Activated CD8-positive, alpha-beta memory T cell treated with anti-CD3 and anti-CD28 coated beads, Interleukin-2, amount 10 ng/mL, durations not matched to agents 7 days and 5 days (primary cell): ENCODE measurements around the gene CLIC3. TPM values are rescaled to one million over a fixed set of nuclear protein-coding genes. Genes with fewer than 3 reads are reported as not detected.
"Not testable (repeated sequence)": the region's sequence is repeated elsewhere in the genome, so short reads cannot be mapped to it uniquely, and the experiment has no call there.

ENCODE experiments used
- ATAC-seq: fragments of 150-1000 bp; cut with Tn5 transposase; one replicate; pipeline ENCODE4 v1.10.0; 2021; ENCODE audit warnings: moderate library complexity
- CTCF ChIA-PET: fragments of 350-600 bp; sonication (Branson Sonifier 250); formaldehyde crosslinking; loops from one replicate; lab custom pipeline; 2021; ENCODE audit warnings: antibody characterized with exemption; lab: Charles Lee
- DNase-seq: peaks from one replicate; pipeline ENCODE4 v3.0.0-alpha.2; 2020
- H3K27ac Mint-ChIP-seq: one replicate; pipeline ENCODE4 v1.8.0; 2021; ENCODE audit warnings: mild to moderate bottlenecking, mixed read lengths
- H3K27me3 Mint-ChIP-seq: one replicate; pipeline ENCODE4 v1.8.0; 2021; ENCODE audit warnings: mixed read lengths
- H3K36me3 Mint-ChIP-seq: one replicate; pipeline ENCODE4 v1.8.0; 2021; ENCODE audit warnings: mild to moderate bottlenecking, mixed read lengths
- H3K4me1 Mint-ChIP-seq: one replicate; pipeline ENCODE4 v1.8.0; 2021; ENCODE audit warnings: mixed read lengths
- H3K4me3 Mint-ChIP-seq: one replicate; pipeline ENCODE4 v1.8.0; 2021; ENCODE audit warnings: mild to moderate bottlenecking, moderate library complexity, mixed read lengths
- H3K9me3 Mint-ChIP-seq: one replicate; pipeline ENCODE4 v1.8.0; 2022; ENCODE audit warnings: low read depth, mixed read lengths
- total RNA-seq, 2 experiments: library from RNA; stranded (reverse); gene quantifications; one replicate each; pipeline ENCODE4 v1.2.3, GENCODE V29; 2021

The CLIC3 gene
- total RNA-seq, 2 experiments from 2014 or later: 3.8 to 7.8 TPM

DNA sequence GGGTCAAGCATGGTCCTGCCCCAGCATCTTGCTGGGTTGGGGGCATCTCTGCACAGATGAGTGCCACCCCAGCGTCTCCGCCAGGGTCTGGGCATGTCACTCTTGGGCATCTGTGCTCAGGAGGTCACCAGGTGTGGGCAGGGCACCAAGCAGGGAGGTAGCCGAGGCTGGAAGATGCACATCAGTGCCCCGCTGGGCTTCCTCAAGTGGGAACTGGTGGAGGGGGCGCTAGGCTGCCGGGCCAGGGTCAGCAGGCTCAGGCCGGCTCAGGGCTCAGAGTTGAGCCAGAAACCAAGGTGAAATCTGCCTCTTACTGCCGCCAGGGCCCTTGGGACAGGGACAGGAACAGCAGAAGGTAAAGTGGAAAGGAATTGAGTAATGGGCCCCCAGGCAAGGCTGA, 39.6 kb upstream of the CLIC3 start:
- no peak overlapping the region for H3K4me3 Mint-ChIP-seq
- H3K4me1 Mint-ChIP-seq: peaks cover 29% of the 10 kb centered on the region
- no peaks in the 10 kb centered on the region for H3K27me3 Mint-ChIP-seq
- H3K36me3 Mint-ChIP-seq: peaks cover 2% of the 10 kb centered on the region
- CTCF ChIA-PET: interaction anchor here (0.7 to 11.9 kb wide), 42 partner anchors 8 to 349 kb away, joined by 3 to 234 read pairs (median 8); partner anchors contain the start of genes ABCA2, AJM1, C8G and CLIC3
- H3K9me3 Mint-ChIP-seq: no peaks in the 10 kb centered on the region
- H3K27ac Mint-ChIP-seq: no peak overlapping the region
- ATAC-seq (no peak), DNase-seq (no peak)

DNA sequence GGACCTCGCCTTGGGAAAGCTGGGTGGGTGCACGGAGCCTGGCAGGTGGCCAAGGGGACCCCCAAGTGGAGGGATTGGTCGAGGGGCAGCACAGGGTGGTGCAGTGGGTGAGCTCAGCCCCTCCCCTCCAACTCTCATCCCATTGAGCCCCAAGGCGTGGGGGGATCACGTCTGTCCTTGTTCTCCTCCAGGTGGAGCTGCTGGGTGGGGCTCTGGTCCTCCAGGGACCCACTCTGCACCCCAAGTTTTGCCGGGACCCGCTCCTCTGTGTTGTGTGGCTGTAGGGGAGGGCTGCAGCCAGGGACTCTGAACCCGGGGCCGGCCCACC, 39.1 kb upstream of the CLIC3 start:
- Mint-ChIP-seq H3K4me1 (peaks cover 34% of the 10 kb centered on the region), H3K4me3 (no peak overlapping the region), H3K36me3 (peaks cover 2% of the 10 kb centered on the region), H3K9me3 (no peaks in the 10 kb centered on the region), H3K27ac (peak overlapping the region; percentile 52), H3K27me3 (no peaks in the 10 kb centered on the region)
- no peak for ATAC-seq
- CTCF ChIA-PET: interaction anchor here (0.7 to 11.9 kb wide), 52 partner anchors 9 to 349 kb away, joined by 3 to 234 read pairs (median 6); partner anchors contain the start of genes ABCA2, AJM1, C8G and CLIC3
- DNase-seq: no peak

DNA sequence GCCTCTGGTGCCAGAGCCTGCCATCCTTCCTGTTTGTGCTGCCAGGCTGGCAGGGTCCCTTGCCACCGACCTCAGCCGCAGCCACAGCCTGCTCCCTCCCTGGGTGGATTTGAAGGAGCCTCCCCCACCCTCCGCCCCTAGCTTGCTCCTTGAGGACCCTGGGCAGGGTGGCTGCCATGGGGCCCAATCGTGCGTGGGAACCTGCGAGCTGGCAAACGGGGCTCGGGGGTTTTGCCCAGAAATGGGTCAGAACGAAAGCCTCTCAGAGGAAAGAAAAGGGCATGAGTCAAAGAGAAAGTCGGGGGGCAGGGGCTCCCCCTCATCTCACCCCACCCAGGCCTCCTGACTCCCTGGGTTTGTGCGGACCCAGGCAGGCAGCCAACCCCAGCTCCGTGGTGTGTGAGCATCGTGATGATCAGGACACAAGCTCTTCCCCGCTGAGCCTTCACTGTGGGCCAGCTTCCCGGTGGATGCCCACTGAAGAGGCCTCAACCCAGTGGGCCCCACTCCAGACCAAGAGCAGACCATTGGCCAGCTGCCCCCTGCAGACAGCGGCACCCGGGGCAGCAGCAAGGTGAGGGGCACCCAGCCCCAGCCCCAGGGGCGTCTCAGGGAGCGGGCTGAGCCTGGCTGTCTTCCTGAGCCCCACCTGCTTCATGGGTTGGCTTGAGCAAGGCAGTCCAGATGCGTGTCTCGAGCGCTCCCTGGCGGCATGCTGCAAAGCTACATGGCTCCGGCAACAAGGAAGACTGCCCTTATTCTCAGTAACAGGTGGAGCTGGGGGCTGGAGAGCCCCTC, 38.5 kb upstream of the CLIC3 start:
- H3K36me3 Mint-ChIP-seq: peaks cover 2% of the 10 kb centered on the region
- H3K4me3 Mint-ChIP-seq: peak overlapping the region; percentile 62
- DNase-seq: peak; percentile 95
- ATAC-seq: peak; percentile 89
- peaks cover 40% of the 10 kb centered on the region for H3K4me1 Mint-ChIP-seq
- no peaks in the 10 kb centered on the region for H3K9me3 Mint-ChIP-seq
- H3K27me3 Mint-ChIP-seq: no peaks in the 10 kb centered on the region
- CTCF ChIA-PET: interaction anchor here (0.7 to 11.9 kb wide), 56 partner anchors 9 to 348 kb away, joined by 3 to 234 read pairs (median 5); partner anchors contain the start of genes ABCA2, AJM1, ANAPC2 and C8G
- peak overlapping the region; percentile 93 for H3K27ac Mint-ChIP-seq

DNA sequence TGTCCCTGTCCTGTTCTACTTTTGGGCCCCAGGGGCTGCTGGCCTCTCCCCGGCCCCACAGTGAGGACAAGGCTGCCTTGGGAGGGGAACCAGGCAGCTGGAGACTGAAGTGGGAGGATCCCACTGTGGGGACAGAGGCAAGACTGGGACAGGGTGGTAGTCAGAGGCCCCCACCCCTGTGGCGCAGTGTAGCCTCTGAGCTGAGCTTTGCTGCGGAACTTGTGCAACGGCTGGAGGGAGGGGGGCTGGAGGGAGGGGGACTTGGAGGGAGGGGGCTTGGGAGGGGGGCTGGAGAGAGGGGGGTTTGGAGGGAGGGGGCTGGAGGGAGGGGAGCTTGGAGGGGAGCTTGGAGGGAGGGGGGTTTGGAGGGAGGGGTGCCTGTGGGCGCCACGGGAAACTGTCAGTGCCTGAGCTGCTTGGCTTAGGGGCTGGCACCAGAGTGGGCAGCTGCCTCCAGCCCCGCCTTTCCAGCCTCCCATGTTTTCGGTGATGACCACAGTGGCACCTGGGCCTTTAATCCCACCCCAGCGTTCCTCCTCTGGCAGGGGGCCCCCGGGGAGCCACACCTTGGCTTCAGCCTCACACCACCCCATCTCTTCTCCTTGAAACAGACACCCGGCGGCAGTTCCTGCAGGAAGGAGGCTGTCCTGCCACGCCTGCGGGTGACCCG, 37.8 kb upstream of the CLIC3 start:
- Mint-ChIP-seq H3K27ac (peak overlapping the region; percentile 93), H3K27me3 (no peaks in the 10 kb centered on the region), H3K4me3 (peak overlapping the region; percentile 62), H3K36me3 (peaks cover 2% of the 10 kb centered on the region), H3K9me3 (no peaks in the 10 kb centered on the region), H3K4me1 (peaks cover 47% of the 10 kb centered on the region)
- ATAC-seq (no peak), DNase-seq (no peak)
- CTCF ChIA-PET: interaction anchor here (0.7 to 11.9 kb wide), 40 partner anchors 10 to 348 kb away, joined by 3 to 234 read pairs (median 8); partner anchors contain the start of genes ABCA2, AJM1, ANAPC2 and C8G

DNA sequence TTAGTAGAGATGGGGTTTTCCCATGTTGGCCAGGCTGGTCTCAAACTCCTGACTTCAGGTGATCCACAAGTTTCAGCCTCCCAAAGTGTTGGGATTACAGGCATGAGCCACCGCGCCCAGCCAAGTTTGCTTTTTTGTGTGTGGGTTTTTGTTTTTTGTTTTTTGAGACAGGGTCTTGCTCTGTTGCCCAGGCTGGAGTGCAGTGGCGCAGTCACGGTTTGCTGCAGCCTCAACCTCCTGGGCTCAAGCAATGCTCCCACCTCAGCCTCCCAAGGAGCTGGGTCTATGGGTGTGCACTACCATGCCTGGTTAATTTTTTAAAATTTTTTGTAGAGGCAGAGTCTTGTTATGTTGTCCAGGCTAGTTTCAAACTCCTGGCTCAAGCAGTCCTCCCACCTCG, 37.1 kb upstream of the CLIC3 start:
- not testable (repeated sequence) for H3K9me3 Mint-ChIP-seq, ATAC-seq, H3K27me3 Mint-ChIP-seq, H3K36me3 Mint-ChIP-seq, DNase-seq, H3K4me3 Mint-ChIP-seq
- H3K27ac Mint-ChIP-seq: peak overlapping the region; percentile 49
- CTCF ChIA-PET: interaction anchor here (2.3 to 11.9 kb wide), 9 partner anchors 14 to 240 kb away, joined by 7 to 234 read pairs (median 38); partner anchors contain the start of genes AJM1, C8G, CLIC3 and FBXW5
- H3K4me1 Mint-ChIP-seq: peaks cover 54% of the 10 kb centered on the region

DNA sequence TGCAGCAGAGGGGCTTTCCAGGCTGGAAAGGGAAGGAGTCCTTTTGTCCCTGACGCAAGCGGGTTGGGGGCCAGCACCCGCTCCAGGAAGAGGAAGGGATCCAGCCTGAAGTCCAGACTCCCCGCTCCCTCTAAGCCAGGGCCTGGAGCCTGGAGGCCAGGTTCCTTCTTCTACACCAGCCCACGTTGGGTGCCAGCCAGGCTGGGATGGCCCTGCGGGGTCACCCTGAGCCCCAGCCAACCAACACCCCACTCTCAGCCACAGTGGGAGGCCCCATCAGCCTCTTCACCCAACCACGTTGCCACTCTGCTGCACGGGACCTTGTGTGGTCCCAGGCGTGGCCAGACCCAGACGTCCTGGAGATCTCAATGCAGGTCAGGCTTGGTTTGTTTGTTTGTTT, 36.5 kb upstream of the CLIC3 start:
- Mint-ChIP-seq H3K36me3 (no peaks in the 10 kb centered on the region), H3K4me1 (peaks cover 54% of the 10 kb centered on the region), H3K27me3 (no peaks in the 10 kb centered on the region), H3K27ac (peak overlapping the region; percentile 55), H3K4me3 (no peak overlapping the region), H3K9me3 (no peaks in the 10 kb centered on the region)
- CTCF ChIA-PET: interaction anchor here (9.1 to 11.9 kb wide), 3 partner anchors 31 to 86 kb away, joined by 98 to 234 read pairs (median 183); partner anchors contain the start of genes C8G, CLIC3, FBXW5 and SAPCD2
- no peak for DNase-seq
- ATAC-seq: no peak

DNA sequence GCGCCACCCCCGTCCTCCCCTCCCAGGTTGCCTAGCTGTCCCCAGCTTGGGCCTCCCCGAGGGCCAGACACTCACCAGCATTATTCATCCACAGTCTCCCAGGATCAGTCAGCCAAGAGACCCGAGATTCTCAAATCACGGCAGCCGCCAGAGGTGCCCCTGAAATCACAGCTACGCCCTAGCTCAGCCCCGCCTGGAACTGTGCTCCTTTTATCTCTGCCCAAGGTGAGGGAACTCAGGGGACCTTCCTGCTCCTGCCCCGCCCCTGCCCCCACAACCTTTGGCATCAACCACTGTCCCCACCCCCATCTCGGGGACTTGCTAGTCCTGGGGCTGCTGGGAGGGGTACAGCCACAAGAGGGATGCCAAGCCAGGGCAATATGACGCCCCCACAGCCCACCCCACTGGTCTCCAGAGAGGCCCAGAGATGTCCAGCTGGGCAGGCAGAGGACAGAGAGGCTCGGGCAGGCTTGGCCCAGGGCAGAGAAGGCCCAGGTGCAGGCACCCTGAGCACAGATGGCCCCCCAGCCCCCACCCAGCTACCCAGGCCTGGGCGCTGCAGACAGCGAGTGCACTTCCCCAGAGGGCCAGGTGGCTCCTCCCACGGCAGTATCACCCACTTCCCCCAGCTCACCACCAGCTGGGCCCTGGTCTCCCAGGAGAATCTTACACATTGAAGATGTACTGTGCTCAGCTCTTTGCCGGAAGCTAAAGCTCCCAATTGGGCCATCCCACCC, 35.7 kb upstream of the CLIC3 start, which contains the start of gene FUT7:
FUT7 (minus strand) TSS at position 185 of the 737 bp plus-strand sequence; CDS start at position 88, 97 bp downstream.
- Mint-ChIP-seq H3K27me3 (peaks cover 3% of the 10 kb centered on the region), H3K9me3 (no peaks in the 10 kb centered on the region), H3K4me1 (peaks cover 57% of the 10 kb centered on the region), H3K4me3 (peak within 1 kb of the TSS; percentile 56), H3K27ac (peak within 1 kb of the TSS; percentile 55), H3K36me3 (no peaks in the 10 kb centered on the region)
- ATAC-seq (no peak), DNase-seq (no peak)
- CTCF ChIA-PET: interaction anchor here (0.8 to 11.9 kb wide), 6 partner anchors 12 to 85 kb away, joined by 3 to 234 read pairs (median 52); partner anchors contain the start of genes C8G, CLIC3, FBXW5 and NPDC1

DNA sequence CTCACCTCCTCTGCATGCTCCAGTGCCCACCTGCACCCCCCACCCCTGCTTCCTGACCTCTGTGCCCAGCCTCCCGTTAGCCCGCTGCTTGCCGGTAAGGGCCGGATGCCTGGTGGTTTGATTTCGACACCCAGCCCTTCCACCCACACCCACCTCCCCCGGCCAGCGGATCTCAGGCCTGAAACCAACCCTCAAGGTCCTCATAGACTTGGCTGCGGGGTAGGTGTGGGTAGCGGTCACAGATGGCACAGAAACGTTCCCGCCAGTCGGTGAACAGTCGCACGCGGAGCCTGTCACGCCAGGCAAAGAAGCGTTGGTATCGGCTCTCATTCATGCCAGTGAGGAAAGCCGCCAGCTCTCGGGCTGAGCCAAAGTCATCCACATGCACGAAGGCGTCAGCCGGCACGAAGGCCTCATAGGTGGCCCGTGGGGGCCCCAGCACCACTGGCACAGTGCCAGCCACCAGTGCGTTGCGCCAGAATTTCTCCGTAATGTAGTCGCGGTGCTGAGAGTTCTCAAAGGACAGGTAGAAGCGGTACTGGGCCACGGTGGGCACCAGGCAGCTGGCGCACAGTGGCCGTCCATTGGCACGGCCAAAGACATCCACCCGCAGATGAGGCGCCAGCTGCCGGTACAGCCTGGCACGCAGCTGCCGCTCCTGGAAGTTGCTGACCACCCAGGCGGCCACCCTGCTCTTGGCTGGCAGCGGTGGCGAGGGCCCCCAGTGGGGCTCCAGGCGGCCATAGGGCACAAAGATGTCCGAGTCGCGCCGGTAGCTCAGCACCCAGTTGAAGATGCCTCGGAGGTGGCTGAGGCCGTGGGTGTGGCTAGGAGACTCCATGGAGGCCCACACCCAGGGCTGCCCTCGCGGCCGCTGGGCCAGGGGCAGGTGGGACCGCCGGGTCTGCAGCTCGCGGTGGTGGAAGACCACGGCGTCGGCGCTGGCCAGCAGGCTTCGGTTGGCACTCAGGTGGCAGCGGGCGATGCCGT, 34.5 kb upstream of the CLIC3 start:
- H3K27ac Mint-ChIP-seq: peak overlapping the region; percentile 70
- H3K36me3 Mint-ChIP-seq: no peaks in the 10 kb centered on the region
- ATAC-seq: no peak
- peaks cover 60% of the 10 kb centered on the region for H3K4me1 Mint-ChIP-seq
- peaks cover 3% of the 10 kb centered on the region for H3K27me3 Mint-ChIP-seq
- DNase-seq: peak; percentile 73
- CTCF ChIA-PET: interaction anchor here (0.7 to 11.9 kb wide), 17 partner anchors 11 to 243 kb away, joined by 3 to 234 read pairs (median 14); partner anchors contain the start of genes AJM1, C8G, CLIC3 and FBXW5
- H3K9me3 Mint-ChIP-seq: no peaks in the 10 kb centered on the region
- peak overlapping the region; percentile 56 for H3K4me3 Mint-ChIP-seq

DNA sequence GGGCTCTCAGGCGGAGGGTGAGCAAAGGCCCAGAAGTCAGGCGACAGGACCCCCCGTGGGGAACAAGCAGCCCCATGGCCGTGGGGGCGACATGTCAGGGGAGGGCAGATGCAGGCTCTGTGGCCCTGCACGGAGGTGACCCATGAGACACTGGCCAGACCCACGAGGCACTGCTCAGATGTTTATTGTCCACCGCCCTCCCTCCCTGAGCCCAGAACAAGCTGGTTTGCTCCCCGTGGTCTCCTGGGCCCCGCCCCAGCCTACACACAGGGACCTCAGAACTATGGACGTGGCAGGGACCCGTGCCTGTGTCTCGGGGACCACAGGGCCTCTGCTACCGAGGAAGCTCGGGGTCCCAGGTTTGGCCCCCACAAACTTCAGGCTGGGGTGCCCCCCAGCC, 33.6 kb upstream of the CLIC3 start:
- Mint-ChIP-seq H3K9me3 (no peaks in the 10 kb centered on the region), H3K4me1 (peaks cover 59% of the 10 kb centered on the region), H3K36me3 (no peaks in the 10 kb centered on the region), H3K27me3 (peaks cover 3% of the 10 kb centered on the region), H3K4me3 (peak overlapping the region; percentile 65), H3K27ac (peak overlapping the region; percentile 90)
- CTCF ChIA-PET: interaction anchor here (0.7 to 11.9 kb wide), 45 partner anchors 9 to 490 kb away, joined by 3 to 234 read pairs (median 7); partner anchors contain the start of genes AJM1, C8G, CLIC3 and FBXW5
- no peak for DNase-seq
- no peak for ATAC-seq

DNA sequence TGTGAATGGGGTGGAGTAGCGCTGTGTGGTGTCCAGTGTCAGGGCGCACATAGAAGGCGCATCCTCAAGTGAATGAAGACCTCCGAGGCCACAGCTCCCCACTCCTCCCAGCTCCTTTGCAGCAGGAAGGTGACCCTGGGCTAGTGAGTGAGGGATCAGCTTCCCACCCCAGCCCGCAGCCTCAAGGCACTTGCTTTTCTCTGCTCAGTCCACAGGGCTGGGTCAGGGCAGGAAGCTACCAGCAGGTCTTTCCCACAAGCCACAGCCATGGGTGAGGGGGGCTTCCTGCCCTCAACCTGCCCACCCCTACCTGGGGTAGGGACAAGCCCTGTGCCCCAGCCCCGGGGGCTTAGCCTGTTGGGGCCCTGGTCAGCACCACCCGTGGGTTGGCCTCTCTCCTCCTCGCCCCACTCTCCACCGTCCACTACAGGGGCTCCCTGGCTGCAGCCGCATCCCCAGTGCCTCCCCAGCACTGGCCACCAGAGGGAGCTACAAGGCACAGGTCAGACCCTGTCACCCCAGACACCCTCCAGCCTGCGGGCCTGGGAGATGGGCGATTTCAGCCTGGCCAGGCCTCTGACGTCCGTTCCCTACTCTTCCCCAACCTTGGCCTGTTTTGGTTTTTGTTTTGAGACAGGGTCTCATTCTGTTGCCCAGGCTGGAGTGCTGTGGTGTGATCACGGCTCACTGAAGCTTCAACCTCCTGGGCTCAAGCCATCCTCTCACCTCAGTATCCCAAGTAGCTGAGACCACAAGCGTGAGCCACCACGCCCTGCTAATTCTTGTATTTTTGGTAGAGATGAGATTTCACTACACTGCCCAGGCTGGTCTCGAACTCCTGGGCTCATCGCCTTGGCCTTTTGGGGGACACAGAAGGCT, 32.9 kb upstream of the CLIC3 start:
- Mint-ChIP-seq H3K9me3 (no peaks in the 10 kb centered on the region), H3K4me1 (peaks cover 55% of the 10 kb centered on the region), H3K27me3 (peaks cover 3% of the 10 kb centered on the region), H3K36me3 (no peaks in the 10 kb centered on the region), H3K27ac (peak overlapping the region; percentile 90), H3K4me3 (peak overlapping the region; percentile 65)
- DNase-seq (peak; percentile 85), ATAC-seq (peak; percentile 53)
- CTCF ChIA-PET: interaction anchor here (0.7 to 11.9 kb wide), 51 partner anchors 7 to 490 kb away, joined by 3 to 234 read pairs (median 6); partner anchors contain the start of genes AJM1, C8G, CLIC3 and FBXW5
